Fibroblast of skin of right biceps (primary cell): Measurements from ENCODE around the gene GNL2.
A peak's percentile ranks its signal among the peaks of the same experiment; 100 is the strongest.
"Not testable (repeated sequence)": the region's sequence is repeated elsewhere in the genome, so short reads cannot be mapped to it uniquely, and the experiment has no call there.

Experiments
- DNase-seq: peaks from one replicate; pipeline ENCODE4 v3.0.0-alpha.2; 2013

The GNL2 gene

GRCh38 chr1:37606481-37607263, 10.9 kb upstream of the GNL2 start:
- peak; percentile 9 for DNase-seq

- no peak for DNase-seq
Observed at GRCh38 chr1:37605806-37606474, 10.2 kb upstream of the GNL2 start.

GRCh38 chr1:37605061-37605650, 9.4 kb upstream of the GNL2 start:
- no peak for DNase-seq

- peak; percentile 30 for DNase-seq
Observed at GRCh38 chr1:37602750-37603694, 7.3 kb upstream of the GNL2 start.

GRCh38 chr1:37601441-37601840, 5.7 kb upstream of the GNL2 start:
- no peak for DNase-seq

- no peak for DNase-seq
Observed at GRCh38 chr1:37599940-37600339, 4.2 kb upstream of the GNL2 start.

GRCh38 chr1:37596182-37596667, 488 bp upstream of the GNL2 start:
- DNase-seq = no peak

- no peak for DNase-seq
Observed at GRCh38 chr1:37593726-37594125, 2.0 kb downstream of the GNL2 start.

- no peak for DNase-seq
Observed at GRCh38 chr1:37588939-37589338, 6.8 kb downstream of the GNL2 start.

- DNase-seq = not testable (repeated sequence)
Observed at GRCh38 chr1:37584544-37584943, 11.2 kb downstream of the GNL2 start.

GRCh38 chr1:37575692-37576091, 20.0 kb downstream of the GNL2 start:
- peak; percentile 54 for DNase-seq

- peak; percentile 84 for DNase-seq
Observed at GRCh38 chr1:37574834-37575480, 20.8 kb downstream of the GNL2 start.

GRCh38 chr1:37570528-37571334, 25.0 kb downstream of the GNL2 start:
- DNase-seq = no peak

GRCh38 chr1:37567023-37567422, 28.7 kb downstream of the GNL2 start:
- DNase-seq = no peak

GRCh38 chr1:37564892-37565291, 30.8 kb downstream of the GNL2 start:
- no peak for DNase-seq

GRCh38 chr1:37562984-37563383, 32.8 kb downstream of the GNL2 start:
- DNase-seq = no peak

GRCh38 chr1:37561133-37562132, 34.3 kb downstream of the GNL2 start:
- DNase-seq = peak; percentile 49

GRCh38 chr1:37560401-37561132, 35.2 kb downstream of the GNL2 start:
- no peak for DNase-seq

- DNase-seq = not testable (repeated sequence)
Observed at GRCh38 chr1:37559957-37560379, 35.8 kb downstream of the GNL2 start.
